ENCODE data around the gene FREM1. TPM values are rescaled to one million over a fixed set of nuclear protein-coding genes. Genes with fewer than 3 reads are reported as not detected.

FREM1 gene
- total RNA-seq = under 0.01 TPM

- H3K27me3 ChIP-seq (ENCODE audit: insufficient read depth, low read length) = no peaks in the 10 kb centered on the region
- no peak within 1 kb of the TSS for H3K4me3 ChIP-seq (ENCODE audit: low read length)
- H3K9me3 ChIP-seq (ENCODE audit: low read depth, low read length) = no peaks in the 10 kb centered on the region
- H3K4me1 ChIP-seq (ENCODE audit: insufficient read depth, low read length) = no peaks in the 10 kb centered on the region
Observed at GRCh38 chr9:14909961-14910805, at the start of gene FREM1. TSS of gene FREM1 (minus strand) at chr9:14910428. CDS start at chr9:14868977, 41,451 bp downstream.

GRCh38 chr9:14958989-14959388, 48.8 kb upstream of the FREM1 start:
- H3K27me3 ChIP-seq (ENCODE audit: insufficient read depth, low read length) = no peaks in the 10 kb centered on the region

GRCh38 chr9:14957109-14957508, 46.9 kb upstream of the FREM1 start:
- Histone ChIP-seq H3K4me1 (ENCODE audit: insufficient read depth, low read length) (no peaks in the 10 kb centered on the region), H3K4me3 (ENCODE audit: low read length) (no peak overlapping the region), H3K9me3 (ENCODE audit: low read depth, low read length) (no peaks in the 10 kb centered on the region), H3K27me3 (ENCODE audit: insufficient read depth, low read length) (no peaks in the 10 kb centered on the region)

More at GRCh38 chr9:14958989-14959388, 48.8 kb upstream of the FREM1 start:
- H3K4me1 ChIP-seq (ENCODE audit: insufficient read depth, low read length) = no peaks in the 10 kb centered on the region
- no peaks in the 10 kb centered on the region for H3K9me3 ChIP-seq (ENCODE audit: low read depth, low read length)
- no peak overlapping the region for H3K4me3 ChIP-seq (ENCODE audit: low read length)

GRCh38 chr9:14956208-14956607, 46.0 kb upstream of the FREM1 start:
- Histone ChIP-seq H3K9me3 (ENCODE audit: low read depth, low read length) (no peaks in the 10 kb centered on the region), H3K4me3 (ENCODE audit: low read length) (no peak overlapping the region), H3K4me1 (ENCODE audit: insufficient read depth, low read length) (no peaks in the 10 kb centered on the region), H3K27me3 (ENCODE audit: insufficient read depth, low read length) (no peaks in the 10 kb centered on the region)

- no peaks in the 10 kb centered on the region for H3K9me3 ChIP-seq (ENCODE audit: low read depth, low read length)
- H3K4me1 ChIP-seq (ENCODE audit: insufficient read depth, low read length) = no peaks in the 10 kb centered on the region
- no peaks in the 10 kb centered on the region for H3K27me3 ChIP-seq (ENCODE audit: insufficient read depth, low read length)
- no peak overlapping the region for H3K4me3 ChIP-seq (ENCODE audit: low read length)
Observed at GRCh38 chr9:14945351-14945750, 35.1 kb upstream of the FREM1 start.

GRCh38 chr9:14941501-14942405, 31.5 kb upstream of the FREM1 start:
- H3K4me3 ChIP-seq (ENCODE audit: low read length) = no peak overlapping the region
- H3K9me3 ChIP-seq (ENCODE audit: low read depth, low read length) = no peaks in the 10 kb centered on the region
- H3K27me3 ChIP-seq (ENCODE audit: insufficient read depth, low read length) = no peaks in the 10 kb centered on the region
- no peaks in the 10 kb centered on the region for H3K4me1 ChIP-seq (ENCODE audit: insufficient read depth, low read length)

- no peaks in the 10 kb centered on the region for H3K4me1 ChIP-seq (ENCODE audit: insufficient read depth, low read length)
- no peak overlapping the region for H3K4me3 ChIP-seq (ENCODE audit: low read length)
- H3K27me3 ChIP-seq (ENCODE audit: insufficient read depth, low read length) = no peaks in the 10 kb centered on the region
- no peaks in the 10 kb centered on the region for H3K9me3 ChIP-seq (ENCODE audit: low read depth, low read length)
Observed at GRCh38 chr9:14939378-14939777, 29.1 kb upstream of the FREM1 start.

GRCh38 chr9:14937216-14937615, 27.0 kb upstream of the FREM1 start:
- H3K4me1 ChIP-seq (ENCODE audit: insufficient read depth, low read length) = no peaks in the 10 kb centered on the region
- no peaks in the 10 kb centered on the region for H3K27me3 ChIP-seq (ENCODE audit: insufficient read depth, low read length)
- no peaks in the 10 kb centered on the region for H3K9me3 ChIP-seq (ENCODE audit: low read depth, low read length)
- no peak overlapping the region for H3K4me3 ChIP-seq (ENCODE audit: low read length)

GRCh38 chr9:14936491-14936890, 26.3 kb upstream of the FREM1 start:
- H3K9me3 ChIP-seq (ENCODE audit: low read depth, low read length) = no peaks in the 10 kb centered on the region
- H3K4me3 ChIP-seq (ENCODE audit: low read length) = no peak overlapping the region
- no peaks in the 10 kb centered on the region for H3K4me1 ChIP-seq (ENCODE audit: insufficient read depth, low read length)
- H3K27me3 ChIP-seq (ENCODE audit: insufficient read depth, low read length) = no peaks in the 10 kb centered on the region

- H3K4me3 ChIP-seq (ENCODE audit: low read length) = no peak overlapping the region
- no peaks in the 10 kb centered on the region for H3K9me3 ChIP-seq (ENCODE audit: low read depth, low read length)
- no peaks in the 10 kb centered on the region for H3K4me1 ChIP-seq (ENCODE audit: insufficient read depth, low read length)
- H3K27me3 ChIP-seq (ENCODE audit: insufficient read depth, low read length) = no peaks in the 10 kb centered on the region
Observed at GRCh38 chr9:14935964-14936363, 25.7 kb upstream of the FREM1 start.

- H3K4me3 ChIP-seq (ENCODE audit: low read length) = no peak overlapping the region
- H3K27me3 ChIP-seq (ENCODE audit: insufficient read depth, low read length) = no peaks in the 10 kb centered on the region
- no peaks in the 10 kb centered on the region for H3K9me3 ChIP-seq (ENCODE audit: low read depth, low read length)
- no peaks in the 10 kb centered on the region for H3K4me1 ChIP-seq (ENCODE audit: insufficient read depth, low read length)
Observed at GRCh38 chr9:14935106-14935751, 25.0 kb upstream of the FREM1 start.

- Histone ChIP-seq H3K9me3 (ENCODE audit: low read depth, low read length) (no peaks in the 10 kb centered on the region), H3K27me3 (ENCODE audit: insufficient read depth, low read length) (no peaks in the 10 kb centered on the region), H3K4me1 (ENCODE audit: insufficient read depth, low read length) (no peaks in the 10 kb centered on the region), H3K4me3 (ENCODE audit: low read length) (no peak overlapping the region)
Observed at GRCh38 chr9:14932641-14933040, 22.4 kb upstream of the FREM1 start.

- no peaks in the 10 kb centered on the region for H3K27me3 ChIP-seq (ENCODE audit: insufficient read depth, low read length)
- no peaks in the 10 kb centered on the region for H3K9me3 ChIP-seq (ENCODE audit: low read depth, low read length)
- H3K4me1 ChIP-seq (ENCODE audit: insufficient read depth, low read length) = no peaks in the 10 kb centered on the region
- H3K4me3 ChIP-seq (ENCODE audit: low read length) = no peak overlapping the region
Observed at GRCh38 chr9:14932231-14932630, 22.0 kb upstream of the FREM1 start.

GRCh38 chr9:14926941-14927624, 16.9 kb upstream of the FREM1 start:
- Histone ChIP-seq H3K4me1 (ENCODE audit: insufficient read depth, low read length) (no peaks in the 10 kb centered on the region), H3K4me3 (ENCODE audit: low read length) (no peak overlapping the region), H3K27me3 (ENCODE audit: insufficient read depth, low read length) (no peaks in the 10 kb centered on the region), H3K9me3 (ENCODE audit: low read depth, low read length) (no peaks in the 10 kb centered on the region)

All from mononuclear cell (primary cell).